ENCODE results near the gene ZNF562. TPM values are rescaled to one million over a fixed set of nuclear protein-coding genes. Genes with fewer than 3 reads are reported as not detected.

ZNF562 gene
- 10 to 100 TPM; 16.0 to 17.1 TPM for total RNA-seq

DNA sequence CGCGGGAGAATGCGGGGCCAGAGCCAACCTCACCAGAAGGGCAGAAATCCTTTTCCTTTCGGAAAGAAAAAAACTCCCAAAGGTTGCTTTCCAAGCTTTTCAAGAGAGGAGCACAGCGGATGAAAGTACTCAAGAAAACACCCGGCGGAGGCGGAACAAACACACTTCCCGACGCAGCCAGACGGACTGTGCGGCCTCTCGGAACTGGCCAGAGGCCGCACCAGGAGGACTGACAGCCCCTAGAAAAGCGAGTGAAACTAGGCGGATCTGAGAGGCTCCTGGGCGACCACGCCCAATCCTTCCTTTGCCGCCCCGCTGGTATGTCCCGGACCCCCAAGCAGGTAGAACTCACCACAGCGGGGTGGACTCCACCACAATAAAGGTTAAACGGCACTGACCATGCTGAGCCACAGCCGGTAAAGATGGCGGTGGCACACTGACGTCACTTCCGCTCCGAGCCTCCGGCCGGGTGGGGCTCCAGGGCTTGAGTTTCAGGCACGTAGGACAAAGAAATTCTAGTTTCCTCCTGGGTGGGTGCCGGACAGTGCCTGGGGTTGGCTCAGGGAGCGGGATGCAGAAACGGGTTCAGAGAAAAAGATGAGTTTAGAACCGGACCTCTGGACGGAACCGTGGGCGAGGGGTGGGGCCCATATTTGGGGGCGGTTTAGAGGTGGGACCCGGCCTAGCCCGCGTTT lies at the start of gene ZNF562:
Gene ZNF562, minus strand, starts transcription at position 438 of the 695 bp plus-strand sequence. CDS start 14,356 bp downstream, outside the sequence.
- H3K36me3 ChIP-seq: no peaks in the 10 kb centered on the region
- TF ChIP-seq, protein P1, sequence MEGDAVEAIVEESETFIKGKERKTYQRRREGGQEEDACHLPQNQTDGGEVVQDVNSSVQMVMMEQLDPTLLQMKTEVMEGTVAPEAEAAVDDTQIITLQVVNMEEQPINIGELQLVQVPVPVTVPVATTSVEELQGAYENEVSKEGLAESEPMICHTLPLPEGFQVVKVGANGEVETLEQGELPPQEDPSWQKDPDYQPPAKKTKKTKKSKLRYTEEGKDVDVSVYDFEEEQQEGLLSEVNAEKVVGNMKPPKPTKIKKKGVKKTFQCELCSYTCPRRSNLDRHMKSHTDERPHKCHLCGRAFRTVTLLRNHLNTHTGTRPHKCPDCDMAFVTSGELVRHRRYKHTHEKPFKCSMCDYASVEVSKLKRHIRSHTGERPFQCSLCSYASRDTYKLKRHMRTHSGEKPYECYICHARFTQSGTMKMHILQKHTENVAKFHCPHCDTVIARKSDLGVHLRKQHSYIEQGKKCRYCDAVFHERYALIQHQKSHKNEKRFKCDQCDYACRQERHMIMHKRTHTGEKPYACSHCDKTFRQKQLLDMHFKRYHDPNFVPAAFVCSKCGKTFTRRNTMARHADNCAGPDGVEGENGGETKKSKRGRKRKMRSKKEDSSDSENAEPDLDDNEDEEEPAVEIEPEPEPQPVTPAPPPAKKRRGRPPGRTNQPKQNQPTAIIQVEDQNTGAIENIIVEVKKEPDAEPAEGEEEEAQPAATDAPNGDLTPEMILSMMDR (IDR thresholded peaks at IDR 0.05): no peak
- peak within 1 kb of the TSS; percentile 93 to 97 for H3K27ac ChIP-seq
- H3K9me3 ChIP-seq: peaks cover 0 to 15% of the 10 kb centered on the region in 2 donors
- H3K4me3 ChIP-seq: peak within 1 kb of the TSS; percentile 68 to 85
- peak; percentile 91 for DNase-seq (ENCODE audit: low spot score)
- H3K27me3 ChIP-seq: no peaks in the 10 kb centered on the region
- peaks cover 0 to 4% of the 10 kb centered on the region in 2 donors for H3K4me1 ChIP-seq

DNA sequence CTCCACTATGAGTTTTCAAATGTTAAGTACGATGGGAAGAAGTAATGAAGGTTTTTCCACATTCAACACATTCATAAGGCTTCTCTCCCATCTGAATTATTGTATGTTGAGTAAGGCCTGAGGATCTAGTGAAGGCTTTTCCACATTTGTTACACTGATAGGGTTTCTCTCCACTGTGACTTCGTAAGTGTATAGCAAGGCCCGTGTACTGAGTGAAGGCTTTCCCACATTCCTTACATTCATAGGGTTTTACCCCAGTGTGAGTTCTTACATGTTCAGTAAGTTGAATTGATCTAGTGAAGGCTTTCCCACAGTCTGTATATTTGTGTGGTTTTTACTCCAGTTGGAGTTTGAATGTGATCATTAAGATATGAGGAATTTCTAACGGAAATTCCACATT lies 49.3 kb upstream of the ZNF562 start:
- H3K27ac ChIP-seq: no peak overlapping the region
- no peak overlapping the region for H3K4me3 ChIP-seq
- H3K4me1 ChIP-seq: no peaks in the 10 kb centered on the region
- DNase-seq (ENCODE audit: low spot score): no peak
- TF ChIP-seq, protein P1 (IDR thresholded peaks at IDR 0.05): no peak
- peaks cover 0 to 11% of the 10 kb centered on the region in 2 donors for H3K9me3 ChIP-seq
- H3K36me3 ChIP-seq: no peaks in the 10 kb centered on the region
- no peaks in the 10 kb centered on the region for H3K27me3 ChIP-seq

DNA sequence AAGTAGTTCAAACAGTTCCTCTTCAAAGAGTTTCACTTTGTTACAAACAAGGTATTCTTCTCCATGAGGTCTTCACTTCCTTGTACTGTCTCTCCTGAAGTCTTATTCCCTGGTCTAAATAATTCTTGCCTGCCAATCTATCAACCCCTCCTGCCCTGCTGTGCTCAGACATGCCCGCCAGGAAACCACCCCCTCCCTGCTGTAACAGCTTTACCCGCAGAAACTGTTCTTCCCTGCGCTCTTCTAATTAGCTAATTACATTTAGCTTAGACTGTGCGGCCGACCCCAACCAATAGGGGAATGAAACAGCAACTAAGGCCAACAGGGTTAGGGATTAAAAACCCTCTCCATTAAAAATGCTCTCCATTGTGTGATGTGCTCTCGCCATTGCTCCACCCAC lies 47.0 kb upstream of the ZNF562 start:
- Histone ChIP-seq H3K36me3 (no peaks in the 10 kb centered on the region), H3K4me1 (no peaks in the 10 kb centered on the region), H3K4me3 (no peak overlapping the region), H3K27ac (no peak overlapping the region), H3K27me3 (no peaks in the 10 kb centered on the region), H3K9me3 (peaks cover 0 to 11% of the 10 kb centered on the region in 2 donors)
- TF ChIP-seq, protein P1 (IDR thresholded peaks at IDR 0.05): no peak
- no peak for DNase-seq (ENCODE audit: low spot score)

DNA sequence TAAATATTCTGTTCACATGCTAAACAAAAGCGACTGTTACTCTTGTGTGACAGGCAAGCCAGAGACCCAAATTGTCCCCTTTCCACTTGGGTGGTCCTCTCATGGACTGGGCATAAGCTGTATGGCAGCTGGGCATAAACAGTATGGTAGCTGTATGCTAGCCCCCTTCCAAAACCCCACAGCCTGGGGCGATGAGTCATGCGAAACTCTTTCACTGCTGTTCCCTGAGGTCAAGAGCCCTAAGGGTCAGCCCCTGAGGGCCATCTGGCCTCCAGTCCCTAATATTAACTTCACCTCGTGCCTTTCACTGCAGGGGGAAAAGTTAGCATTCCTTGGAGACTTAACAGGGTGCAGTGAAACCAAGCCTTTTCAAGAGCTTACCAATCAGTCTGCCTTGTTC lies 45.6 kb upstream of the ZNF562 start:
- TF ChIP-seq, protein P1 (IDR thresholded peaks at IDR 0.05): no peak
- H3K9me3 ChIP-seq: peaks cover 0 to 11% of the 10 kb centered on the region in 2 donors
- H3K36me3 ChIP-seq: no peaks in the 10 kb centered on the region
- DNase-seq (ENCODE audit: low spot score): no peak
- H3K27ac ChIP-seq: no peak overlapping the region
- no peaks in the 10 kb centered on the region for H3K4me1 ChIP-seq
- no peak overlapping the region for H3K4me3 ChIP-seq
- no peaks in the 10 kb centered on the region for H3K27me3 ChIP-seq

DNA sequence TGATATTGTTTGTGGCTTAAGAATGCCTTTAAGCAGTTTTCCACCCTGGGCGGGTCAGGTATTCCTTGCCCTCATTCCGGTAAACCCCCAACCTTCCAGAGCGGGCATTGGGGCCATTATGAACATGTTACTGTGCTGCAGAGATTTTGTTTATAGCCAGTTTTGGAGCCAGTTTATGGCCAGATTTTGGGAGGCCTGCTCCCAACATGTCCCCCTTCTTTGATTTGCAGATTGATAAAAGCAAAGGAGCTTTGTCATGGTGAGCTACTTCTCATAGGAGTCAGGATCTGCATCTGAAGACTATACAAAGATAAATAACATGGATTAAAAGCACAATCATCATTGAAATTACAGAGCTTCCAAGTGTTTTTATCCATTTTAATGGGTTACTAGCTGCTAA lies 36.9 kb upstream of the ZNF562 start:
- H3K27me3 ChIP-seq: no peaks in the 10 kb centered on the region
- TF ChIP-seq, protein P1 (IDR thresholded peaks at IDR 0.05): no peak
- no peaks in the 10 kb centered on the region for H3K36me3 ChIP-seq
- H3K9me3 ChIP-seq: peaks cover 6 to 20% of the 10 kb centered on the region in 2 donors
- H3K4me3 ChIP-seq: no peak overlapping the region
- DNase-seq (ENCODE audit: low spot score): no peak
- H3K27ac ChIP-seq: no peak overlapping the region
- H3K4me1 ChIP-seq: no peaks in the 10 kb centered on the region

DNA sequence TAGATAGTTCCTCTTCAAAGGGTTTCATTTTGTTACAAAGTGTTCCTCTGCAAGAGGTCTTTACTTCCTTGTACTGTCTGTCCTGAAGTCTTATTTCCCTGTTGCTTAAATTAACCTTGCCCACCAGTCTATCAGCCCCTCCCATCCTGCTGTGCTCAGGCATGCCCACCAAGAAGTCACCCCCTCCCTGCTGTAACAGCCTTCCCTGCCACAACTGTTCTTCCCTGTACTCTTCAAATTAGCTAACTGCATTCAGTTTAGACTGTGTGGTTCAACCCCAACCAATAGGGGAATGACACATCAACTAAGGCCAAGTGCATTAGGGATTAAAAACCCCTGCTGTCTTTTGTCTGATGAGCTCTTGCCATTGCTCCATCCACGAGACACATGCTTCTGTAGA lies 34.4 kb upstream of the ZNF562 start:
- no peak for DNase-seq (ENCODE audit: low spot score)
- Histone ChIP-seq H3K36me3 (no peaks in the 10 kb centered on the region), H3K27ac (no peak overlapping the region), H3K4me3 (no peak overlapping the region), H3K27me3 (no peaks in the 10 kb centered on the region), H3K9me3 (peaks cover 6 to 20% of the 10 kb centered on the region in 2 donors), H3K4me1 (no peaks in the 10 kb centered on the region)
- TF ChIP-seq, protein P1 (IDR thresholded peaks at IDR 0.05): no peak
